Activated CD8-positive, alpha-beta memory T cell treated with anti-CD3 and anti-CD28 coated beads for 36 hours (primary cell): ENCODE results near the gene HDAC4. TPM values are rescaled to one million over a fixed set of nuclear protein-coding genes. Genes with fewer than 3 reads are reported as not detected.

Experiments used
- CTCF ChIA-PET: fragments of 350-600 bp; sonication (Branson Sonifier 250); formaldehyde crosslinking; loops from one replicate; lab custom pipeline; 2021; ENCODE audit warnings: antibody characterized with exemption; lab: Charles Lee
- POLR2A ChIA-PET: fragments of 350-600 bp; sonication (Branson Sonifier 250); formaldehyde crosslinking; loops from one replicate; lab custom pipeline; 2021; ENCODE audit warnings: antibody characterized with exemption; lab: Charles Lee
- total RNA-seq, 2 experiments: library from RNA; stranded (reverse); gene quantifications; one replicate each; pipeline ENCODE4 v1.2.3, GENCODE V29; 2021

The HDAC4 gene
- total RNA-seq, 2 experiments from 2014 or later, result 19.7 to 23.5 TPM

- ChIA-PET CTCF (no interaction called here), POLR2A (no interaction called here)
Measured at GRCh38 chr2:239246723-239247122, 154.1 kb downstream of the HDAC4 start.

DNA sequence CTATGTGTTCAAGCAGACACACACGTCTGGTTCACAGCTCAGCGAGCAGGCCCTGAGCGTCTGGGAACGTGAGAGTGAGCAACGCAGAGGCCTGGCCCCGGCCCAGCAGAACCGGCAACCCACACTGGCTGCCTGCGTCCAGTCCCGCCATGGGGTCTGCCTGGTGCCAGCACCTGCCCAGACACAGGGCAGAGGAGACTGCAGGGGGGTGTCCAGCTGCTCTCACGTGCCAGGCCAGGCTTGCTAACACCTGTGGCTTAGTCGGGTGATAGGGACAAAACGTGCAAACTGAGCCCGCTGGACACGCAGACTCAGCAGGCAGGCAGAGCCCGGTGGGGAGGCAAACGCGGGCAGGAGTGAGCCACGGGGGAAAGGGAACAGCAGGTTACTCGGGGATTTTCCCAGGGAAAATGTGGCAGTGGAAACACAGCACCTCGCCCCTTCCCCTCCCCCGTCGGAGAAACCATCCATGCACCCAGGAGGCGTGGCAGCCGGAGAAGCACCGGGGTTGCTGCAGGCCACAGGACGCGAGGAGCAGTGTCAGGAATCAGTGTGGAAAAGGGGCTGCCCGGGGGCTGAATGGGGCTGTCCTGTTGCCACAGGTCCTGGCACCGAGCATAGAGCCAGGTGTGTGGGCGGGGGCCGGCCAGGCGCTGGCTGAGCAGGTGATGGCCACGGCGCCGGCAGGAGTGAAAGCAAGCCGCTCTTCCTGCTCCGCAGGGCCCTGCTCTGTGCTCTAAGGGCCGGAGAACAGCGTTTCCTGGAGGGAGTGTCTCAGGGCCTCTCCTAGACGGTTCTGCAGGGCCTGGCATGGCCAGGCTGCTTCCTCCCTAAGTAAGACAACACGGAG lies 154.7 kb downstream of the HDAC4 start:
- POLR2A ChIA-PET, result no interaction called here
- CTCF ChIA-PET, result no interaction called here

GRCh38 chr2:239245107-239245506 lies 155.7 kb downstream of the HDAC4 start:
- POLR2A ChIA-PET, result no interaction called here
- CTCF ChIA-PET, result no interaction called here

DNA sequence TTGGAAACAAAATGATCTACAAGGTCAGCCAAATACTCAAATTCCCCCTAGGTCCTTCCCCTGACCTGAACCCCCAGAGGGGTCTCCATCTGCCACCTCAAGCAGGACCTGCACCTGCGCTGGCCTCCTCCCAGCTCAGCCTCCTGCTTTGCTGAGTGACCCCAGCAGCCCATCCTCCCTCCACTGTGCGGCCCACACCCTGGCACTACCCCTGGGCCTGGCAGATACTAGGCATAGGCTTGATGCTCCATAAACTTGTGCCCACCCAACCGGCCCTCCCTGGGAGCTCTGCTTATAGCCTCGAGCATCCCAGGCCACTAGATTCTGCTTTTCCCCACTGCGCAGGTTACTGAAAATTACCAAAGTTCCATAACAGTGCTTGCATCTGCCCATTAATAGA lies 156.2 kb downstream of the HDAC4 start:
- ChIA-PET POLR2A (no interaction called here), CTCF (no interaction called here)

GRCh38 chr2:239241431-239241960 lies 159.3 kb downstream of the HDAC4 start:
- ChIA-PET POLR2A (no interaction called here), CTCF (no interaction called here)

DNA sequence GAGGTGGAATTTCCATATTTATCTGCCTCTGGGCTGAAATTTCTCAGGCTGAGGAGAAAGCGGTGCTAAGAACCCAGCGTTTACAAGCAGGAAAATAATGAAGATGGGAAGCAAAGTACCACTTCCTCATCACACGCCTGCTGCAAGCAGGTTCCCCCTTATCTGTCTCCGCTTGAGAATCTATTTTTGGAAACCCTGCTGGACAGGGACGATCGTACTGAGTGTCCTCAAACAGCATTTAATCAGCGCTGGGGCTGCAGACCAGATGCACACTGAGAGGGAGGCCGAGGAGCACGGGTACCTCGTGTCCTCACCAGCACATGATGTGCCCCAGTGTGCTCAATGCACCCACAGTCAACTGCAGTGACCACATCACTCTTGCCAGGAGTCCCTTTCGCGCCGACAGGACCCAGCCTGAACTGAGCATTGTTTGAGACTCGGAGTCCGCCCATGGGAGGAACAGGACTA lies 160.4 kb downstream of the HDAC4 start:
- ChIA-PET POLR2A (no interaction called here), CTCF (no interaction called here)

DNA sequence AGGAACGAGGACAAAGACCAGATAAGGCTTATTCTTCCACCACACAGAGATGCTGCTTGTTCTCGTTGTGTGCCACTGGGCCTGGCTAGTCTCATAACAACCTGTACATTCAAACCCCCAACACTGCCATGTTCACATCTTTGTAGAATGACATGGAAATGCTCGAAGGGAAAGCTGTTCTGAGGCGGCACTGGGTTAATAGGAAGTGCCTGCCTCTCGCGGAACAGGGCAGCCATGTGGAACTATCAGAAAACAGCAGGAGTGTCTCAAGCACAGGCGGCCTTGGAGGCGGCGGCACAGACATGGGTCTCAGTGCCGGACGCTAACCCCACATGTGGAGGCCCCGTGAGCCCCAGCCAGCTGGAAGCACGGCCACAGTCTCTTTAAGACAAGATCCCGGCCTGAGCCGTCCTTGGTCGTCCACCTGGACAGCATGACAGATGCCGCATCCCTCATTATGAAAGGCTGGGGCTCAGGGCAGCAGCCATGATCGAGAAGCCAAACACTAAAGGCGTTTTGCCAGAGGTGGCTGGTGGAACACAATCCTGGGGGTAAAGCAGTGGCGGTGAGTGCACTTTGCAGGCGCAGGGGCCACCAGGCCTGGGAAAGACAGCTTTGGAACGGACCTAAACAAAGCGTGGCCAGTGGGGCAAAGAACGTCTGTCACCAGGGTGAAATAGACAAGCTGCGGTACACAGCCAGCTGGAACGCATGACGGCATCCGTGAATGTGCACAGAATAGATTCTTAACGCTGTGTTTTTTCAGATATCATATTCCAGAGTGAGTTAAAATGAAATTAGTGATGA lies 161.0 kb downstream of the HDAC4 start:
- CTCF ChIA-PET, result no interaction called here
- POLR2A ChIA-PET, result no interaction called here

GRCh38 chr2:239238839-239239606 lies 161.8 kb downstream of the HDAC4 start:
- ChIA-PET CTCF (no interaction called here), POLR2A (no interaction called here)

GRCh38 chr2:239238381-239238780 lies 162.4 kb downstream of the HDAC4 start:
- CTCF ChIA-PET, result no interaction called here
- POLR2A ChIA-PET, result interaction anchor here (0.6 kb wide), 2 partner anchors 126 to 1034 kb away, joined by 3 to 4 read pairs; no protein-coding TSS in a partner anchor

- ChIA-PET CTCF (interaction anchor here (0.5 kb wide), 1 partner anchor 148 kb away, joined by 3 read pairs; no protein-coding TSS in a partner anchor), POLR2A (no interaction called here)
Measured at GRCh38 chr2:239236808-239237205, 164.0 kb downstream of the HDAC4 start.

DNA sequence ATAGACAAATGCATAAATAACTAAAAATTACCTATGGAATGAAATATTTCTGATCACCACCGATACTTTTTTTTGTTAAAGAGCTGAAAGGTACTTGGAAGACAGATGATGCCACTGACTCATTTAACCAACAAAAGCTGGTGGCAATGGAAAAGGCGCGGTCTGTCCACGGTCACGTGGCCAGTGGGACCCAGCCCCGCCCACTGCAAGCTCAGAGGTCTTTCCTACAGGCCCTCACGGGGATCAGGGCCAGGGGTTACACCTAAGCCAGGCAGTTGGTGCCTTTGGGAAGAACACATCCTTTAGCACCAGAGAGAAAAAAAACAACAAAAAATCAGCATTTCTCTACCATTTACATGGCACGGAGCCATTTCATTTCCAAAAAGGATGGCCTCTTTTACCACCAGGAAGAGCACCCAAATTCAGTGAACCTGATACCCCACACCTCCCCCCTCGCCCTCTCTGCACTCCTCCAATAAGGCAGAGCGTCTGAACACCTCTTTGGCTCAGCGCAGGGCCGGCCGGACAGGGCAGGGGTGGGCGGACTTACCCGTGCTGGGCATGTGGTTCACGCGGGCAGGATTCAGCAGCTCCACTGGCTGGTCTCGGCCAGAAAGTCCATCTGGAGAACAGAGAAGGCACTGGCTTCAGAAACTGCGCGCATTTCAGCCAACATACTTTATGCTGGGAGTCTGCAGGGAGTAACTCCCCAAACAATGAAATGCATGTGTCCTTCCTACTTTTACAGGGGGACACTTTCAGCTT lies 164.6 kb downstream of the HDAC4 start:
- CTCF ChIA-PET, result no interaction called here
- POLR2A ChIA-PET, result no interaction called here

- ChIA-PET CTCF (no interaction called here), POLR2A (no interaction called here)
Measured at GRCh38 chr2:239235311-239235710, 165.5 kb downstream of the HDAC4 start.

- POLR2A ChIA-PET, result no interaction called here
- CTCF ChIA-PET, result no interaction called here
Measured at GRCh38 chr2:239234191-239235175, 166.3 kb downstream of the HDAC4 start.

DNA sequence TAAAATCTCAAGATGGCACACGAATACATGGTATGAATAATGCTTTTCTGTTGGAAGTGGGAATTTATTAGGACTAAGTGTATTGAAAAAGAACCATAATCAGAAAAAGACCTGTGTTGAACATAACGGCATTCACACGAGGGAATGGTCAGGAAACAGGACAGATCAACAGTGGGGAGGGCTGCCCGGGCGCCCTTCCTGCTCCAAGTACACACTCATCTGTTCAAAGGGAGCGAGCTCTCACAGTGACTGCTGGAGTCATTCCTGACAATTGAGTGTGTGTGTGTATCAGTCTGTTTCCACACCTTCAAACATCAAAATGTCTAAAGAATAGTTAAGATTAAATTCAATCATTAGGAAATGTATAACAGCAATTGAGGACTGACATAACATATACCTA lies 167.2 kb downstream of the HDAC4 start:
- POLR2A ChIA-PET, result no interaction called here
- CTCF ChIA-PET, result no interaction called here

DNA sequence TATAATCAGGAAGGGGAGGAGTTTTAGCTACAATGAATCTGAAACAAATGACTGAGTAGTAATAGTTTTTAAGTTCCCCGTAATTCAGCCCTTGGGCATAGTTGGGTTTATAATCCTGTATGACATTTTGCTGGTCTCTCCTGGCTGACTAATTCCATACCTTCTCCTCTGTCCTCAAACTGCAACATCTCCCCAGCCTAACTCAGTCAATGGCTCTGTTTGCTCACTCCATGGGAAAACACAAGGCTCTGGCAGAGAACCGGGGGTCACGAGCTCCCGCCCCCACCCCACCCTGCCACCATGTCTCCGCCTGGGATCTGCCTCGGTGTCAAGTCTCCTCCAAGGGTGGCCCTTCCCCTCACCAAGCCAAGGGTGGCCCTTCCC lies 168.6 kb downstream of the HDAC4 start:
- ChIA-PET CTCF (no interaction called here), POLR2A (no interaction called here)

GRCh38 chr2:239231231-239232194 lies 169.3 kb downstream of the HDAC4 start:
- ChIA-PET POLR2A (no interaction called here), CTCF (no interaction called here)
